Measurements from ENCODE around the gene SF3B3.
"Not testable (repeated sequence)": the region's sequence is repeated elsewhere in the genome, so short reads cannot be mapped to it uniquely, and the experiment has no call there.

The SF3B3 gene

DNA sequence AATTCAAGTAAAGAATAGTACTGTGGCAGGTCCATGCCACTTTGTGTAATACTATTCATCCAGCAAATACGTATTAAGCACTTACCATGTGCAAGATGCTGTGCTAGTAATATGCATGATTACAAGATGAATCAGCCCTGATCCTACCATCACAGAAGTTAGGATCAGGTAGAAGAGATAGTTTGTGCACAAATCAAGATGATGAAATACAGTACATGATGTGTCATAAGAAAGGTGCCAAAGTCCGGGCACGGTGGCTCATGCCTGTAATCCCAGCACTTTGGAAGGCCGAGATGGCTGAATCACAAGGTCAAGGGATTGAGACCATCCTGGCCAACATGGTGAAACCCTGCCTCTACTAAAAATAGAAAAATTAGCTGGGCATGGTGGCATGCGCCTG lies 11.2 kb upstream of the SF3B3 start:
- H3K4me1 ChIP-seq (ENCODE audit: control insufficient read depth, insufficient read depth, low read length) = no peaks in the 10 kb centered on the region
- H3K27ac ChIP-seq (ENCODE audit: low read depth, low read length) = no peak overlapping the region
- H3K9me3 ChIP-seq (ENCODE audit: control insufficient read depth, insufficient read depth, low read length) = no peaks in the 10 kb centered on the region
- H3K36me3 ChIP-seq (ENCODE audit: control insufficient read depth, insufficient read depth, low read length) = peaks cover 89% of the 10 kb centered on the region
- no peak overlapping the region for H3K9ac ChIP-seq (ENCODE audit: low read depth, low read length)
- no peaks in the 10 kb centered on the region for H3K27me3 ChIP-seq (ENCODE audit: control insufficient read depth, insufficient read depth, low read length)
- H3K4me3 ChIP-seq (ENCODE audit: low read depth, low read length) = no peak overlapping the region

- no peaks in the 10 kb centered on the region for H3K9me3 ChIP-seq (ENCODE audit: control insufficient read depth, insufficient read depth, low read length)
- peaks cover 35% of the 10 kb centered on the region for H3K36me3 ChIP-seq (ENCODE audit: control insufficient read depth, insufficient read depth, low read length)
- H3K9ac ChIP-seq (ENCODE audit: low read depth, low read length) = no peak overlapping the region
- no peaks in the 10 kb centered on the region for H3K27me3 ChIP-seq (ENCODE audit: control insufficient read depth, insufficient read depth, low read length)
- H3K27ac ChIP-seq (ENCODE audit: low read depth, low read length) = no peak overlapping the region
- H3K4me1 ChIP-seq (ENCODE audit: control insufficient read depth, insufficient read depth, low read length) = peaks cover 10% of the 10 kb centered on the region
- no peak overlapping the region for H3K4me3 ChIP-seq (ENCODE audit: low read depth, low read length)
Measured at GRCh38 chr16:70520612-70521297, 2.9 kb upstream of the SF3B3 start.

DNA sequence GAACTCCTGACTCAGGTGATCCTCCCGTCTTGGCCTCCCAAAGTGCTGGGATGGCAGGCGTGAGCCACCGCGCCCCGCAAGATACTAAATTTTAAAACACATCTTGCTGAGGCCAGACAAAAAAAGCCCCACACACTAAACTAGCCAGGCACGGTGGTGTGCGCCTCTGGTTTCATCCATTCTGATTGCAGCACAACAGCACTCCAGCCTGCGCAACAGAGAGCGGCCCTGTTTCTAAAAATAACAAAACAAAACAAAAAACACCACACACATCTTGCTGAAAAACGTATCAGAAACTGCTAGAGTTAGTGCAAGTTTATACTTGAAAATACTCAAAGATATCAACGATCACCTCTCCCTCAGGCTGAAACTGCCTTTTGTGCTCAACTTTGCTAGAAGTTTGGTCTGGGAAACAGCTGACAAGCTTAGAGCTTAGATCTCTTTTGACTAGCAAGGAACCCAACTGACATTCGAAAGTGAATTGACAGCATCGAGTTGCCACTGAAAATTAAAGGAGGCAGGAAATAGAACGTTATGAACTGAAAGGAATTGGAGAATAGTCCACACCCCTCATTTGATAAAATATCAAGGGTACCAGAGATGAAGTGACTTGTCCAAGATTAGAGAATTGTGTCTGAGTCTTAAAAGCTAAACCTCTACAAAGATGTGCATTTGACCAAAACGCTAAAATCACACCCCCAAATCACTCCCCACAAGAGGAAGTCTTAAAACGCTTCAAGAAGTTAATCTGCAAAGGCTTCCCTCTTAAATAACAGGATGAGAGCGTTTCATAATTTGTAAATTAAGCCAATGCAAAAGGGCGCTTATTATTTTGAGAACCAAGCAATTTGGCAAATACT lies 1.2 kb upstream of the SF3B3 start:
- Histone ChIP-seq H3K36me3 (ENCODE audit: control insufficient read depth, insufficient read depth, low read length) (peaks cover 34% of the 10 kb centered on the region), H3K27me3 (ENCODE audit: control insufficient read depth, insufficient read depth, low read length) (no peaks in the 10 kb centered on the region), H3K4me3 (ENCODE audit: low read depth, low read length) (peak overlapping the region; percentile 87), H3K4me1 (ENCODE audit: control insufficient read depth, insufficient read depth, low read length) (peaks cover 16% of the 10 kb centered on the region), H3K27ac (ENCODE audit: low read depth, low read length) (peak overlapping the region; percentile 95), H3K9ac (ENCODE audit: low read depth, low read length) (peak overlapping the region; percentile 94; the same call in 1 of the 2 replicates), H3K9me3 (ENCODE audit: control insufficient read depth, insufficient read depth, low read length) (no peaks in the 10 kb centered on the region)

DNA sequence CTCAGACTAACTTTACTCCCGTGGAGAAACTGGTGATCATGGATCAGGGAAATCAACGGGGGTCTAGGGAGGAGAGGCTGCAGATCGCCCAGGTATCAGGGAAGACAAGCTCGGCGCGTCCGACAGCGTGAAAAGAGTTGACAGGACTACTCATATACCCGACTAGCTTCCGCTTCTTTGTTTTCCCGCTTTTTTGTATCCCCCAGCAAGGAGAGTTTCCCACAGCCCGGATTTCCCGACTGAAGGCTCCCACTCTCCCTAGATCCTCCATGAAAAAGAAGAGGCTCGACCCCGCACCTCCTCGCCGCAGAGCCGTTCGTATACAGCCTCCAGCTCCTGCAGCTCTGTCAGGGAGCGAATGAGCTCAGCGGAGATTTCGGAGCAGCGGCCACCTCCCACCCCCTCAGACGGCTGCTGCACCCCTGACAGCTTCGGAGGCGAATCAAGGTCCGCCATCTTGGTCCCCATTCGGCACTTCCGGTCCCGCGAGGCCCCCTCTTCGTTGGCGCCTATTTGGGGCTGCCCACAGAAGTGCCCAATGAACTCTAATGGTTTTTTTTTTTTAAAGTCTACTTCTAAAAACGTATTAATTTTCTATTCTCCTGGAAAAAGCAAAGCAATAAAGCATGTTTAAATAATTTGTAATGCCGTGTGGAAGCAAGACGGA lies 407 bp upstream of the SF3B3 start, which contains the start of gene COG4:
Gene COG4 (minus strand): TSS at position 479 of the 667 bp plus-strand sequence. CDS start 11 bp downstream, at position 468.
- Histone ChIP-seq H3K9me3 (ENCODE audit: control insufficient read depth, insufficient read depth, low read length) (no peaks in the 10 kb centered on the region), H3K4me3 (ENCODE audit: low read depth, low read length) (peak within 1 kb of the TSS; percentile 87), H3K27ac (ENCODE audit: low read depth, low read length) (peak within 1 kb of the TSS; percentile 95), H3K9ac (ENCODE audit: low read depth, low read length) (peak within 1 kb of the TSS; percentile 94), H3K36me3 (ENCODE audit: control insufficient read depth, insufficient read depth, low read length) (peaks cover 33% of the 10 kb centered on the region), H3K27me3 (ENCODE audit: control insufficient read depth, insufficient read depth, low read length) (no peaks in the 10 kb centered on the region), H3K4me1 (ENCODE audit: control insufficient read depth, insufficient read depth, low read length) (peaks cover 16% of the 10 kb centered on the region)

DNA sequence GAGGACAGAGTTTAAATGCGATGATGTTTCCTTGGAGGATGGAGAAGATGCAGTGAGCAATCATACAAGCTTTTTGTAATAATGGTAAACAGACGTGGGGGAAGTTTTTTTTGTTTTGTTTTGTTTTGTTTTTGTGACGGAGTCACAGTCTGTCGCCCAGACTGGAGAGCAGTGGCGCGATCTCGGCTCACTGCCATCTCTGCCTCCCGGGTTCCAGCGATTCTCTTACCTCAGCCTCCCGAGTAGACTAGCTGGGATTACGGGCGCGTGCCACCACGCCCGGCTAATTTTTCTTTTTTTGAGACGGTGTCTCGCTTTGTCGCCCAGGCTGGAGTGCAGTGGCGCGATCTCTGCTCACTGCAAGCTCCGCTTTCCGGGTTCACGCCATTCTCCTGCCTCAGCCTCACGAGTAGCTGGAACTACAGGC lies 796 bp downstream of the SF3B3 start:
- Histone ChIP-seq H3K36me3 (ENCODE audit: control insufficient read depth, insufficient read depth, low read length) (peaks cover 43% of the 10 kb centered on the region), H3K4me1 (ENCODE audit: control insufficient read depth, insufficient read depth, low read length) (peaks cover 16% of the 10 kb centered on the region), H3K9ac (ENCODE audit: low read depth, low read length) (peak overlapping the region; percentile 94), H3K27ac (ENCODE audit: low read depth, low read length) (peak overlapping the region; percentile 95), H3K4me3 (ENCODE audit: low read depth, low read length) (peak overlapping the region; percentile 87)
- not testable (repeated sequence) for H3K27me3 ChIP-seq (ENCODE audit: control insufficient read depth, insufficient read depth, low read length); H3K9me3 ChIP-seq (ENCODE audit: control insufficient read depth, insufficient read depth, low read length)

DNA sequence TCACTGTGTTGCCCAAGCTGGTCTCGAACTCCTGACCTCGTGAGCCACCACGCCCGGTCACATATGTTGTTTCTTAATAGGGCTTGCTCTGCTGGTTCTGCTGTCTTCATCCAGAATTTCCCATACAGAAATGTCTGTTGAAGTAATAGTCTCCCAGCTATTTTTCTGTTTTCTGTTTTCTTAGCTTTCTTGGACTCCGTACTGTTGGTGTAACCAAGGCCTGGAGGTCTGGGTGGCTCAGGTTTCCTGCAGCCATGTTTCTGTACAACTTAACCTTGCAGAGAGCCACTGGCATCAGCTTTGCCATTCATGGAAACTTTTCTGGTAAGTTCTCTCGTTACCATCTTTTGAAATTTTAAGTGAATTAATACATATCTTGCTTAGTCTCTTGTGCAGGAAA lies 2.8 kb downstream of the SF3B3 start:
- peaks cover 16% of the 10 kb centered on the region for H3K4me1 ChIP-seq (ENCODE audit: control insufficient read depth, insufficient read depth, low read length)
- no peaks in the 10 kb centered on the region for H3K27me3 ChIP-seq (ENCODE audit: control insufficient read depth, insufficient read depth, low read length)
- H3K36me3 ChIP-seq (ENCODE audit: control insufficient read depth, insufficient read depth, low read length) = peaks cover 59% of the 10 kb centered on the region
- peak overlapping the region; percentile 1; the same call in 1 of the 2 replicates for H3K4me3 ChIP-seq (ENCODE audit: low read depth, low read length)
- H3K9ac ChIP-seq (ENCODE audit: low read depth, low read length) = no peak overlapping the region
- H3K27ac ChIP-seq (ENCODE audit: low read depth, low read length) = no peak overlapping the region
- H3K9me3 ChIP-seq (ENCODE audit: control insufficient read depth, insufficient read depth, low read length) = no peaks in the 10 kb centered on the region

DNA sequence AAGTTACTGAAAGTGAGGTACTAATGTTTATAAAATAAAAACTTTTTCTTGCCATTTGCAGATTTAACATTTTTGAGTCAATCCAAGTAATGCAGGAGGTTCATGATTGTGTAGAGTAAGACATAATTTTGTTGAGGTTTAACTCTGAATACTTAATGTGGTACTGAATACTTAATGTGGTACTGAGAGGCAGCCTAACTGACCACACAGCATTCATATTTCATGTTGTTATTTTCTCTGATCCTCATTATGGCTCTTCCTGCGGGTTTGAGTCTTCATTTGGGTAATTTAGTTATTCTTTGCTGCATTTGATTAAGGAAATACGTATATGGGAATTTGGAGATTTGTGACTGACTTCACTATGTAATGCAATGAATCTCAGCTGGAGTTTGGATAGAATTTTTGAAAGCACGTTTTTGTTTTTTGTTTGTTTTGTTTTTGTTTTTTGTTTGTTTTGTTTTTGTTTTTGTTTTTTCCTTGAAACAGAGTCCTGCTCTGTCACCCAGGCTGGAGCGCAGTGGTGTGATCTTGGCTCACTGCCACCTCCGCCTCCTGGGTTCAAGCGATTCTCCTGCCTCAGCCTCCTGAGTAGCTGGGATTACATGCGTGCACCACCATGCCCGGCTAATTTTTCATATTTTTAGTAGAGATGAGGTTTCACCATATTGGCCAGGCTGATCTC lies 3.8 kb downstream of the SF3B3 start:
- H3K9ac ChIP-seq (ENCODE audit: low read depth, low read length) = no peak overlapping the region
- H3K4me3 ChIP-seq (ENCODE audit: low read depth, low read length) = no peak overlapping the region
- peaks cover 69% of the 10 kb centered on the region for H3K36me3 ChIP-seq (ENCODE audit: control insufficient read depth, insufficient read depth, low read length)

GRCh38 chr16:70529051-70529777 lies 5.6 kb downstream of the SF3B3 start:
- no peak overlapping the region for H3K27ac ChIP-seq (ENCODE audit: low read depth, low read length)
- H3K27me3 ChIP-seq (ENCODE audit: control insufficient read depth, insufficient read depth, low read length) = no peaks in the 10 kb centered on the region
- peaks cover 87% of the 10 kb centered on the region for H3K36me3 ChIP-seq (ENCODE audit: control insufficient read depth, insufficient read depth, low read length)
- no peaks in the 10 kb centered on the region for H3K9me3 ChIP-seq (ENCODE audit: control insufficient read depth, insufficient read depth, low read length)
- no peak overlapping the region for H3K9ac ChIP-seq (ENCODE audit: low read depth, low read length)
- peaks cover 11% of the 10 kb centered on the region for H3K4me1 ChIP-seq (ENCODE audit: control insufficient read depth, insufficient read depth, low read length)
- no peak overlapping the region for H3K4me3 ChIP-seq (ENCODE audit: low read depth, low read length)

More for the DNA sequence above, 3.8 kb downstream of the SF3B3 start:
- Histone ChIP-seq H3K27me3 (ENCODE audit: control insufficient read depth, insufficient read depth, low read length) (no peaks in the 10 kb centered on the region), H3K9me3 (ENCODE audit: control insufficient read depth, insufficient read depth, low read length) (no peaks in the 10 kb centered on the region), H3K27ac (ENCODE audit: low read depth, low read length) (no peak overlapping the region), H3K4me1 (ENCODE audit: control insufficient read depth, insufficient read depth, low read length) (peaks cover 13% of the 10 kb centered on the region)

DNA sequence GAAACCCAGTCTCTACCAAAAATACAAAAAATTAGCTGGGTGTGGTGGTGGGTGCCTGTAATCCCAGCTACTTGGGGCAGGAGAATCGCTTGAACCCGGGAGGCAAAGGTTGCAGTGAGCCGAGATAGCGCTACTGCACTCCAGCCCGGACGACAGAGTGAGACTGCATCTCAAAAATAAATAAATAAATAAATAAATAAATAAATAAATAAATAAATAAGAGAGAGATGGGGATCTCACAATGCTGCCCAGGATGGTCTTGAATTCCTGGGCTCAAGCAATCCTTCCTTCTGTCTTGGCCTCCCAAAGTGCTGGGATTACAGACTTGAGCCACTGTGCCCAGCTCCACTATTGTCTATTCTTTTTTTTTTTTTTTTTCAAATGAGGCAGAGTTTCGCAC lies 6.3 kb downstream of the SF3B3 start:
- not testable (repeated sequence) for H3K9ac ChIP-seq (ENCODE audit: low read depth, low read length); H3K4me3 ChIP-seq (ENCODE audit: low read depth, low read length); H3K27ac ChIP-seq (ENCODE audit: low read depth, low read length); H3K27me3 ChIP-seq (ENCODE audit: control insufficient read depth, insufficient read depth, low read length); H3K9me3 ChIP-seq (ENCODE audit: control insufficient read depth, insufficient read depth, low read length)
- peaks cover 94% of the 10 kb centered on the region for H3K36me3 ChIP-seq (ENCODE audit: control insufficient read depth, insufficient read depth, low read length)
- peaks cover 11% of the 10 kb centered on the region for H3K4me1 ChIP-seq (ENCODE audit: control insufficient read depth, insufficient read depth, low read length)

- no peak overlapping the region for H3K27ac ChIP-seq (ENCODE audit: low read depth, low read length)
- peaks cover 99% of the 10 kb centered on the region for H3K36me3 ChIP-seq (ENCODE audit: control insufficient read depth, insufficient read depth, low read length)
- no peaks in the 10 kb centered on the region for H3K9me3 ChIP-seq (ENCODE audit: control insufficient read depth, insufficient read depth, low read length)
- H3K4me1 ChIP-seq (ENCODE audit: control insufficient read depth, insufficient read depth, low read length) = no peaks in the 10 kb centered on the region
- no peaks in the 10 kb centered on the region for H3K27me3 ChIP-seq (ENCODE audit: control insufficient read depth, insufficient read depth, low read length)
- H3K4me3 ChIP-seq (ENCODE audit: low read depth, low read length) = no peak overlapping the region
- H3K9ac ChIP-seq (ENCODE audit: low read depth, low read length) = no peak overlapping the region
Measured at GRCh38 chr16:70534971-70535370, 11.4 kb downstream of the SF3B3 start.
